ENCODE measurements around the gene SSC5D. TPM values are rescaled to one million over a fixed set of nuclear protein-coding genes. Genes with fewer than 3 reads are reported as not detected.

Gene SSC5D
- total and polyA plus RNA-seq, 2 experiments from 2014 or later, result 10.0 to 12.6 TPM

DNA sequence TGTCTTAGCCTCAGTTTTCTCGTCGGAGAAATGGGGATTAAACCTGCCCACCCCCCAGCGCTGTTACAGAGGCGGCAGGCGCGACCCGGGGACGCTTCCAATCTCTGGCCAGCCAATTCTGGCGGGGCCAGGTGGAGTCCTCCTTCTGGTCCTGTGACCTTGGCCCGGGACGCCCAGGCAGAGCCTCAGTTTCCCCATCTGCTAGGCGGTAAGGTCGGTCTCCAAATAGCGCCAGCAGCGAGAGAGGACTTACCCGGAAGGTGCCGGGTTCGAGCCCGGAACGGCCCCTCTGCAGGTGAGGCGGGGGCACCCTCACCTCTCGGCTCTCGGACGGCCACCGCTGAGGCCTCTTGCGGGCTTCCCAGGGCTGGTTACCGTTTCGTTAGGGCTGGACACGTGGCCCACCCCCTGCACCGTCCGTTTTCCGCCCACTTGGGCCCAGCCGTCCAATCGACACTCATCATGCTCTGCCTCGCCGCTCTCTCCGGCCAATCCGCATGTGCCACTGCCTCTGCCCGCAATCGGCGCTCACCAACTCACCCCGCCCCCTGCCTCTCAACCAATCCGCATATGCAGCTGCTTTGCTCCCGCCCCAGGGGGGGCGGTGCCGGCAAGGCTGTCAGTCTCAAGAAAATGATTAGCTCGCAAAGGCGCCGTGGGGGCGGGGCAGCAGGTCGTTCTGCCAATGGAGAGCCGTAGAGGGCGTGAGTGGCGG is 26.8 kb upstream of the SSC5D start, which contains the start of gene ISOC2:
ISOC2 (minus strand) TSS at position 384 of the 715 bp plus-strand sequence. CDS start 5,156 bp downstream, outside the sequence.
- Histone ChIP-seq H3K79me2 (ENCODE audit: insufficient read depth) (no peaks in the 10 kb centered on the region), H3K9me2 (ENCODE audit: insufficient read depth) (no peaks in the 10 kb centered on the region), H2AFZ (peak within 1 kb of the TSS; percentile 94), H3K36me3 (ENCODE audit: low read depth) (no peaks in the 10 kb centered on the region), H3K27me3 (replicated peaks; ENCODE audit: insufficient read depth) (no peaks in the 10 kb centered on the region), H4K20me1 (ENCODE audit: insufficient read depth) (no peaks in the 10 kb centered on the region), H3K9me3 (ENCODE audit: low read depth) (no peaks in the 10 kb centered on the region), H3F3A (ENCODE audit: insufficient read depth) (peaks cover 11% of the 10 kb centered on the region; the same call in 1 of the 2 replicates), H3K4me2 (ENCODE audit: unreplicated experiment) (peak within 1 kb of the TSS; percentile 92), H3K4me3 (peak within 1 kb of the TSS; percentile 89), H3K9ac (peak within 1 kb of the TSS; percentile 96), H3K27ac (peak within 1 kb of the TSS; percentile 84), H3K4me1 (ENCODE audit: insufficient read depth) (peaks cover 8% of the 10 kb centered on the region; the same call in 1 of the 2 replicates)
- 1% methylated on average over 46 to 52 of the region's 54 CpGs for WGBS, 2 experiments (ENCODE audit: low coverage in 1 of 2, low lambda C conversion rate in 2 of 2, missing lambda C conversion rate in 2 of 2)
- peak; percentile 100 for DNase-seq
- TF ChIP-seq EZH2 (IDR thresholded peaks at IDR 0.05; ENCODE audit: insufficient read depth, poor library complexity, severe bottlenecking), result no peak
- TF ChIP-seq EZH2phosphoT487 (IDR thresholded peaks at IDR 0.05; ENCODE audit: insufficient read depth, low read depth), result no peak
- in situ Hi-C loops (cut with MboI), result no loop called here

DNA sequence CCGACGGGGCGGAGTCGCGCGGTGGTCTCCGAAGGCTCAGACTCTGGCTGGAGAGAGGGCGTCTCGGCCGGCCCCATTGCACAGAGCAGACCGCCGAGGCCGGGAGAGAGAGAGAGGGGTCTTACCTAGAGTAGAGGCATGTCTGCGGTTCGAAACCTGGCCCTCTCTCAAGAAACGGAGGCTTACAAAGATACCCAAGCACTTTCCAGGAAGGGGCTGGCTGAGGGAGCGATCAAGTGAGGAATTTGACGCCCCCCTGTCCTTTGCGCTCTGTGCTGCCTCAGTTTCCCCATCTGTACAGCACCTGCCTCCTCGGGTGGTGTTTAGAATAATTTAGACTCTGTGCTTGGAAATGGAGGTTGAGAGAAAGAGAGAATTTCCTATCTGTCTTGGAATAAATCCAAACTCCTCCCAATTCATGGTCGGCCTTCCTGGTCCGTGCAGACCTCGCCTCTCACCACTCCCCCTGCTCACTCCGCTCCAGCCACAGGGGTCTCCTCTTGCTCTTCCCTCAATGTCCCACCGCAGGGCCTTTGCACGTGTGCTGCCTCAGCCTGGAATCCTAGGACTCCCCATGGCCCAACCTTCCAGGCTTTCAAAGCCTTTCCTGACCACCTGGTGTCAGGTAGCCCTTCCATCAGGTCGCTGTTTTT is 26.1 kb upstream of the SSC5D start:
- no peak overlapping the region for H3K27ac ChIP-seq
- H3K4me3 ChIP-seq, result peak overlapping the region; percentile 83
- H3K27me3 ChIP-seq (replicated peaks; ENCODE audit: insufficient read depth), result no peaks in the 10 kb centered on the region
- H3K9me2 ChIP-seq (ENCODE audit: insufficient read depth), result no peaks in the 10 kb centered on the region
- H3K4me2 ChIP-seq (ENCODE audit: unreplicated experiment), result peak overlapping the region; percentile 87
- in situ Hi-C loops (cut with MboI), result no loop called here
- H2AFZ ChIP-seq, result peak overlapping the region; percentile 94
- peaks cover 11% of the 10 kb centered on the region; the same call in 1 of the 2 replicates for H3F3A ChIP-seq (ENCODE audit: insufficient read depth)
- peaks cover 8% of the 10 kb centered on the region; the same call in 1 of the 2 replicates for H3K4me1 ChIP-seq (ENCODE audit: insufficient read depth)
- no peak for TF ChIP-seq EZH2phosphoT487 (IDR thresholded peaks at IDR 0.05; ENCODE audit: insufficient read depth, low read depth)
- TF ChIP-seq EZH2 (IDR thresholded peaks at IDR 0.05; ENCODE audit: insufficient read depth, poor library complexity, severe bottlenecking), result no peak
- 7 to 10% methylated on average over 27 of the region's 27 CpGs for WGBS, 2 experiments (ENCODE audit: low coverage in 1 of 2, low lambda C conversion rate in 2 of 2, missing lambda C conversion rate in 2 of 2)
- no peaks in the 10 kb centered on the region for H3K79me2 ChIP-seq (ENCODE audit: insufficient read depth)
- DNase-seq, result peak; percentile 69
- no peaks in the 10 kb centered on the region for H3K9me3 ChIP-seq (ENCODE audit: low read depth)
- peak overlapping the region; percentile 82 for H3K9ac ChIP-seq
- H4K20me1 ChIP-seq (ENCODE audit: insufficient read depth), result no peaks in the 10 kb centered on the region
- H3K36me3 ChIP-seq (ENCODE audit: low read depth), result no peaks in the 10 kb centered on the region

DNA sequence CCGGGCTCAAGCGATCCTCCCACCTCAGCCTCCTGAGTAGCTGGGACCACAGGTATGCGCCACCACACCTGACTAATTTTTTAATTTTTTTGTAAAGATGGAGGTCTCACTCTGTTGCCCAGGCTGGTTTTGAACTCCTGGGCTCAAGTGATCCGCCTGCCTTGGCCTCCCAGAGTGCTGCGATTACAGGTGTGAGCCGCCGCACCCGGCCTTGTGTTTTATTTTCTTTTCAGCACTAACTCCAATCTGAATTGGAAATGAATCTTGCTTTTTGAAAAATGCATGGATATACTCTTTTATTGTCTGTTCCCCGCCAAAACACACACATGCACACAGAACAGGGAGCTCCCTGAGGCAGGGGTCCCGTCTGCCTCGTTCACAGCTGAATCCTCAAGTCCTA is 25.5 kb upstream of the SSC5D start:
- in situ Hi-C loops (cut with MboI), result no loop called here
- peak overlapping the region; percentile 87 for H3K4me2 ChIP-seq (ENCODE audit: unreplicated experiment)
- no peak for DNase-seq

DNA sequence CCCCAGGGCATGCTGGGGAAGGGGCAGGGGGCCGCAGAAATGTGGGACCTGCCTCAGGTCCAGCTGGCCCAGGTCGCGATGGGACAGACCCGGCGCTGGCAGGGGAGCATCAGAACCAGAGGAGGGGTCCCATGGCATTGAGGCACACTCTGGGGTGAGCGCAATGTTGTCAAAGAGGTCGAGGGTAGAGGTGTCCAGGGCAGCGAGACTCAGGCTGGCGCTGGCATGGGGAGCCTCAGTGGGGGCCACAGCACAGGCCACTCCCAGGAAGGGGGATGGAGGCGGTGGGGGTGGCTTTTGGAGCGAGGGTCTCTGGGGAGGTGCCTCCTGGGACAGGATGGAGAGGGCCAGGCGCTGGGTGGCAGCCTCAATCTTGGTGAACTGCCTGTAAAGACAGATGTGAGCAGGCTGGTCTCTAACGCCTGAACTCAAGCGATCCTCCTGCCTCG is 24.6 kb upstream of the SSC5D start:
- Histone ChIP-seq H3F3A (ENCODE audit: insufficient read depth) (peaks cover 11% of the 10 kb centered on the region; the same call in 1 of the 2 replicates), H3K9me2 (ENCODE audit: insufficient read depth) (no peaks in the 10 kb centered on the region), H3K79me2 (ENCODE audit: insufficient read depth) (no peaks in the 10 kb centered on the region), H3K4me2 (ENCODE audit: unreplicated experiment) (no peak overlapping the region), H3K4me1 (ENCODE audit: insufficient read depth) (peaks cover 16% of the 10 kb centered on the region), H3K36me3 (ENCODE audit: low read depth) (no peaks in the 10 kb centered on the region), H3K9me3 (ENCODE audit: low read depth) (no peaks in the 10 kb centered on the region), H4K20me1 (ENCODE audit: insufficient read depth) (no peaks in the 10 kb centered on the region), H3K27me3 (replicated peaks; ENCODE audit: insufficient read depth) (no peaks in the 10 kb centered on the region), H3K9ac (no peak overlapping the region), H2AFZ (no peak overlapping the region), H3K27ac (no peak overlapping the region), H3K4me3 (no peak overlapping the region)
- TF ChIP-seq EZH2 (IDR thresholded peaks at IDR 0.05; ENCODE audit: insufficient read depth, poor library complexity, severe bottlenecking) (no peak), EZH2phosphoT487 (IDR thresholded peaks at IDR 0.05; ENCODE audit: insufficient read depth, low read depth) (no peak)
- in situ Hi-C loops (cut with MboI), result no loop called here
- 73 to 94% methylated on average over 5 to 15 of the region's 15 CpGs for WGBS, 2 experiments (ENCODE audit: low coverage in 1 of 2, low lambda C conversion rate in 2 of 2, missing lambda C conversion rate in 2 of 2)
- DNase-seq, result no peak

More for the DNA sequence above, 25.5 kb upstream of the SSC5D start:
- peaks cover 12% of the 10 kb centered on the region for H3K4me1 ChIP-seq (ENCODE audit: insufficient read depth)
- no peaks in the 10 kb centered on the region for H4K20me1 ChIP-seq (ENCODE audit: insufficient read depth)
- no peaks in the 10 kb centered on the region for H3K79me2 ChIP-seq (ENCODE audit: insufficient read depth)
- no peaks in the 10 kb centered on the region for H3K9me3 ChIP-seq (ENCODE audit: low read depth)
- no peak for TF ChIP-seq EZH2phosphoT487 (IDR thresholded peaks at IDR 0.05; ENCODE audit: insufficient read depth, low read depth)
- TF ChIP-seq EZH2 (IDR thresholded peaks at IDR 0.05; ENCODE audit: insufficient read depth, poor library complexity, severe bottlenecking), result no peak
- 65% methylated on average over 11 of the region's 11 CpGs for WGBS, 2 experiments (ENCODE audit: low coverage in 1 of 2, low lambda C conversion rate in 2 of 2, missing lambda C conversion rate in 2 of 2)
- H2AFZ ChIP-seq, result no peak overlapping the region
- no peak overlapping the region for H3K9ac ChIP-seq
- H3F3A ChIP-seq (ENCODE audit: insufficient read depth), result peaks cover 11% of the 10 kb centered on the region; the same call in 1 of the 2 replicates
- no peaks in the 10 kb centered on the region for H3K36me3 ChIP-seq (ENCODE audit: low read depth)
- no peaks in the 10 kb centered on the region for H3K27me3 ChIP-seq (replicated peaks; ENCODE audit: insufficient read depth)
- no peak overlapping the region for H3K27ac ChIP-seq
- no peaks in the 10 kb centered on the region for H3K9me2 ChIP-seq (ENCODE audit: insufficient read depth)
- H3K4me3 ChIP-seq, result no peak overlapping the region; the same call in 1 of the 2 replicates

All from GM23248 (cell line).